AG09309 (cell line): ENCODE results near the gene PRPF8.
"Not testable (repeated sequence)": the region's sequence is repeated elsewhere in the genome, so short reads cannot be mapped to it uniquely, and the experiment has no call there.

Source experiments
- DNase-seq: peaks from one replicate; pipeline ENCODE4 v3.0.0-alpha.2; 2010; ENCODE audit warnings: low read depth
- H3K4me3 ChIP-seq: 2 replicates; pipeline ENCODE4 v1.5.1; 2011; ENCODE audit warnings: mild to moderate bottlenecking, low read depth, low read length, moderate library complexity; ENCODE audit not compliant: control insufficient read depth
- TF ChIP-seq, protein P1 (sequence below): IDR thresholded peaks from 2 replicates; pipeline ENCODE4 v1.5.1; 2011; ENCODE audit warnings: mild to moderate bottlenecking, low read depth, low read length, inconsistent platforms; ENCODE audit not compliant: insufficient read depth, control insufficient read depth; ENCODE audit errors: missing control alignments

The PRPF8 gene

DNA sequence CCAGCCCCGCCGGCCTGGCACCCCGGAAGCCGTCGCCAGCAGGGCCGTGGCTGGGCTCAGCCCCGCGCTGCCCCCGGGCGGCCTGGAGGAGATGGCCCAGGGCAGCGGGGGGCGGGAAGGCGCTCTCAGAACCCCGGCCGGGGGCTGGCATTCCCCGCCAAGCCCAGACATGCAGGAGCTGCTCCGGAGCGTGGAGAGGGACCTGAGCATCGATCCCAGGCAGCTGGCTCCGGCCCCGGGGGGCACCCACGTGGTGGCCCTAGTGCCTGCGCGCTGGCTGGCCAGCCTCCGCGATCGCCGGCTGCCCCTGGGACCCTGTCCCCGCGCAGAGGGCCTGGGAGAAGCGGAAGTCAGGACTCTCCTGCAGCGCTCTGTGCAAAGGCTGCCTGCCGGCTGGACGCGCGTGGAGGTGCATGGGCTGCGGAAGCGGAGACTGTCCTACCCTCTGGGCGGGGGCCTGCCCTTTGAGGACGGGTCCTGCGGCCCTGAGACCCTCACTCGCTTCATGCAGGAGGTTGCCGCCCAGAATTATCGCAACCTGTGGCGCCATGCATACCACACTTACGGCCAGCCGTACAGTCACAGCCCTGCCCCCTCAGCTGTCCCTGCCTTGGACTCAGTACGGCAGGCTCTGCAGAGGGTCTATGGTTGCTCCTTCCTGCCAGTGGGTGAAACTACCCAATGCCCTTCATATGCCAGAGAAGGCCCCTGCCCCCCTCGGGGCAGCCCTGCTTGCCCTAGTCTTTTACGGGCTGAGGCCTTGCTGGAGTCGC, 40.4 kb upstream of the PRPF8 start:
- DNase-seq, result no peak
- H3K4me3 ChIP-seq, result peak overlapping the region; percentile 58
- TF ChIP-seq, protein P1, sequence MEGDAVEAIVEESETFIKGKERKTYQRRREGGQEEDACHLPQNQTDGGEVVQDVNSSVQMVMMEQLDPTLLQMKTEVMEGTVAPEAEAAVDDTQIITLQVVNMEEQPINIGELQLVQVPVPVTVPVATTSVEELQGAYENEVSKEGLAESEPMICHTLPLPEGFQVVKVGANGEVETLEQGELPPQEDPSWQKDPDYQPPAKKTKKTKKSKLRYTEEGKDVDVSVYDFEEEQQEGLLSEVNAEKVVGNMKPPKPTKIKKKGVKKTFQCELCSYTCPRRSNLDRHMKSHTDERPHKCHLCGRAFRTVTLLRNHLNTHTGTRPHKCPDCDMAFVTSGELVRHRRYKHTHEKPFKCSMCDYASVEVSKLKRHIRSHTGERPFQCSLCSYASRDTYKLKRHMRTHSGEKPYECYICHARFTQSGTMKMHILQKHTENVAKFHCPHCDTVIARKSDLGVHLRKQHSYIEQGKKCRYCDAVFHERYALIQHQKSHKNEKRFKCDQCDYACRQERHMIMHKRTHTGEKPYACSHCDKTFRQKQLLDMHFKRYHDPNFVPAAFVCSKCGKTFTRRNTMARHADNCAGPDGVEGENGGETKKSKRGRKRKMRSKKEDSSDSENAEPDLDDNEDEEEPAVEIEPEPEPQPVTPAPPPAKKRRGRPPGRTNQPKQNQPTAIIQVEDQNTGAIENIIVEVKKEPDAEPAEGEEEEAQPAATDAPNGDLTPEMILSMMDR, result no peak

DNA sequence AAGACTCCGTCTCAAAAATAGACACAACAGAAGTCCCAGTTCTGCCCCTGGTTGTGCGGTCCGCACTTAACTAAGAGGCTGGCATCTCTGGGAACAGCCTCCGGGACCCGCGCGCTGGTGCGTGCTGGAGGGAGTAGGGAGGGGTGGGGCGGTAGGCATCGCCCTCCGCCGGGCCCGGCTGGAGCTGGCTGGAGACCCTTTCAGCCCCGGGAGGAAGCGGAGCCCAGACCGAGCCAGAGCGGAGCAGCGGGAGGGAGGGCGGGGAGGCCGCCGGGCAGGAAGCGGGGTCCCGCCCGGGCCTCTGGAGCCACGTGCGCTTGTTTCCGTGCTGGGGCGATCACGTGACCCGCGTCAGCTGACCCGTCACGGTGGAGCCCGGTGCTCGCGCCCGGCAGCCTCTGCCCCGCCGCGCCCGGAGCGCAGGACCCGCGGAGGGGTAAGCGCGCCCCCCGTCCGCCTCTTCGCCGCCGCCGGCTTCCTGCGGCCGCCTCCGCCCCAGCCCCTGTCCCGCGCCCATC, 39.7 kb upstream of the PRPF8 start, which contains the start of gene WDR81:
WDR81 (plus strand) TSS at position 354 of the 518 bp plus-strand sequence. CDS start 256 bp downstream, outside the sequence.
- TF ChIP-seq, protein P1, result no peak
- DNase-seq, result peak; percentile 25

DNA sequence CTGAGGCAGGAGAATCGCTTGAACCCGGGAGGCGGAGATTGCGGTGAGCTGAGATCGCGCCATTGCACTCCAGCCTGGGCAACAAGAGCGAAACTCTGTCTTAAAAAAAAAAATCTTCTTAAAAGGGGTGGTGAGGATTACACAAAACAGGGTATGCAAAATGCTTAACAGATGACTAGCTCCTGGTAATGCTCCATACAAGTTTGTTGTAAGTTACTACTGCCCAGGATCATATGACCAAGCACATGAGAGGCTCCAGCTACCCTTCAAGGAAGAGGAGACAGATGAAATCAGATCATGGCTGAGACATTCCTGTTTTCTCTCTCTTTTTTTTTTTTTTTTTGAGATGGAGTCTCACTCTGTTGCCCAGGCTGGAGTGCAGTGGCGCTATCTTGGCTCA, 37.4 kb upstream of the PRPF8 start:
- peak; percentile 74 for DNase-seq
- not testable (repeated sequence) for H3K4me3 ChIP-seq

More for the DNA sequence above, 39.7 kb upstream of the PRPF8 start, which contains the start of gene WDR81:
- H3K4me3 ChIP-seq, result peak within 1 kb of the TSS; percentile 58

DNA sequence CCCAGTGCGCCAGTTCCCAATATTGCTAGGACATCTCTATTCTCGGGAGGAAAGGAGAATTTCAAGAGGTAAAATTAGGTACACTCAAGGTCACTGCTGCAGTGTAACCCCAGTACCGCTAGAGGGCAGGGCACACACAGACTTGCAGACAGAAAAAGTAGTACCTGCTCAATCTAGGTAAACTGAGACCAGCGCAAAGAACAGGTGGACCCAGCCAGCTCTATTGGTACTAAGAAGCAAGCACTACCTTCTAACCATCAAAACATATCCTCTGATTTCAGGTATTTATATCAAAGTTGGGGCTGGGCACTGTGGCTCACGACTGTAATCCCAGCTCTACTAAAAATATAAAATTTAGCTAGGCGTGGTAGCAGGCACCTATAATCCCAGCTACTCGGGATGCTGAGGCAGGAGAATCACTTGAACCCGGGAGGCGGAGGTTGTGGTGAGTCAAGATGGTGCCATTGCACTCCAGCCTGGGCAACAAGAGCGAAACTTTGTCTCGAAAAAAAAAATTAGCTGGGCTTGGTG, 36.3 kb upstream of the PRPF8 start:
- TF ChIP-seq, protein P1, result peak; percentile 92
- no peak overlapping the region for H3K4me3 ChIP-seq
- no peak for DNase-seq

GRCh38 chr17:1718362-1719165, 33.9 kb upstream of the PRPF8 start:
- no peak for DNase-seq
- TF ChIP-seq, protein P1, result no peak
- no peak overlapping the region for H3K4me3 ChIP-seq

GRCh38 chr17:1716912-1717695, 32.4 kb upstream of the PRPF8 start:
- TF ChIP-seq, protein P1, result no peak
- peak overlapping the region; percentile 68 for H3K4me3 ChIP-seq
- peak; percentile 98 for DNase-seq
